Mononuclear cell (primary cell): Measurements from ENCODE around the gene TRPM4. TPM values are rescaled to one million over a fixed set of nuclear protein-coding genes. Genes with fewer than 3 reads are reported as not detected.
"Not testable (repeated sequence)": the region's sequence is repeated elsewhere in the genome, so short reads cannot be mapped to it uniquely, and the experiment has no call there.

ENCODE experiments used
- H3K27me3 ChIP-seq: 2 replicates; pipeline ENCODE4 v1.6.0; 2011; ENCODE audit warnings: low read length, control low read depth; ENCODE audit not compliant: insufficient read depth
- H3K4me1 ChIP-seq: 2 replicates; pipeline ENCODE4 v1.5.1; 2011; ENCODE audit warnings: mild to moderate bottlenecking, low read length, control low read depth; ENCODE audit not compliant: insufficient read depth
- H3K4me3 ChIP-seq: 2 replicates; pipeline ENCODE4 v1.5.1; 2011; ENCODE audit warnings: mild to moderate bottlenecking, low read length, moderate library complexity
- H3K9me3 ChIP-seq: 2 replicates; pipeline ENCODE4 v1.5.1; 2011; ENCODE audit warnings: low read depth, mild to moderate bottlenecking, control low read depth, low read length
- total RNA-seq: library from RNA; depleted of rRNA; stranded (reverse); fragments of >200 nt; gene quantifications from one replicate; pipeline ENCODE4 v1.2.3, GENCODE V29; 2012

TRPM4 gene
- total RNA-seq, 1 donor = 1.5 TPM

GRCh38 chr19:49120325-49120683, 37.3 kb upstream of the TRPM4 start:
- Histone ChIP-seq H3K27me3 (peaks cover 11% of the 10 kb centered on the region), H3K9me3 (no peaks in the 10 kb centered on the region), H3K4me1 (peaks cover 32% of the 10 kb centered on the region), H3K4me3 (no peak overlapping the region)

- H3K4me3 ChIP-seq = no peak overlapping the region
- peaks cover 31% of the 10 kb centered on the region for H3K4me1 ChIP-seq
- H3K27me3 ChIP-seq = peaks cover 11% of the 10 kb centered on the region
- no peaks in the 10 kb centered on the region for H3K9me3 ChIP-seq
These were observed 36.7 kb upstream of the TRPM4 start for GRCh38 chr19:49120868-49121267.

GRCh38 chr19:49121841-49122240, 35.8 kb upstream of the TRPM4 start:
- H3K4me3 ChIP-seq, H3K9me3 ChIP-seq: not testable (repeated sequence)
- Histone ChIP-seq H3K4me1 (peaks cover 22% of the 10 kb centered on the region), H3K27me3 (peaks cover 11% of the 10 kb centered on the region)

GRCh38 chr19:49123285-49123684, 34.3 kb upstream of the TRPM4 start:
- H3K27me3 ChIP-seq = peaks cover 11% of the 10 kb centered on the region
- not testable (repeated sequence) for H3K9me3 ChIP-seq, H3K4me3 ChIP-seq
- H3K4me1 ChIP-seq = peaks cover 21% of the 10 kb centered on the region

- Histone ChIP-seq H3K9me3 (no peaks in the 10 kb centered on the region), H3K4me3 (no peak overlapping the region), H3K27me3 (peaks cover 11% of the 10 kb centered on the region), H3K4me1 (peaks cover 10% of the 10 kb centered on the region)
These were observed 32.4 kb upstream of the TRPM4 start for GRCh38 chr19:49125025-49125731.

GRCh38 chr19:49126575-49126974, 31.0 kb upstream of the TRPM4 start:
- Histone ChIP-seq H3K9me3 (no peaks in the 10 kb centered on the region), H3K4me3 (no peak overlapping the region), H3K27me3 (no peaks in the 10 kb centered on the region), H3K4me1 (peaks cover 10% of the 10 kb centered on the region)

- peaks cover 10% of the 10 kb centered on the region for H3K4me1 ChIP-seq
- not testable (repeated sequence) for H3K27me3 ChIP-seq, H3K4me3 ChIP-seq, H3K9me3 ChIP-seq
These were observed 30.4 kb upstream of the TRPM4 start for GRCh38 chr19:49127225-49127624.

GRCh38 chr19:49127674-49128544, 29.7 kb upstream of the TRPM4 start:
- Histone ChIP-seq H3K4me3 (peak overlapping the region; percentile 13), H3K4me1 (peaks cover 10% of the 10 kb centered on the region), H3K27me3 (no peaks in the 10 kb centered on the region), H3K9me3 (no peaks in the 10 kb centered on the region)

- Histone ChIP-seq H3K4me3 (no peak overlapping the region), H3K4me1 (peaks cover 14% of the 10 kb centered on the region), H3K27me3 (no peaks in the 10 kb centered on the region), H3K9me3 (no peaks in the 10 kb centered on the region)
These were observed 28.9 kb upstream of the TRPM4 start for GRCh38 chr19:49128545-49129237.

GRCh38 chr19:49129238-49129583, 28.4 kb upstream of the TRPM4 start:
- Histone ChIP-seq H3K4me3 (no peak overlapping the region), H3K4me1 (peaks cover 20% of the 10 kb centered on the region), H3K27me3 (peaks cover under 1% of the 10 kb centered on the region), H3K9me3 (no peaks in the 10 kb centered on the region)

GRCh38 chr19:49130325-49130724, 27.3 kb upstream of the TRPM4 start:
- Histone ChIP-seq H3K4me3 (no peak overlapping the region), H3K4me1 (peaks cover 25% of the 10 kb centered on the region), H3K9me3 (no peaks in the 10 kb centered on the region), H3K27me3 (peaks cover 5% of the 10 kb centered on the region)

GRCh38 chr19:49132974-49133609, 24.5 kb upstream of the TRPM4 start:
- Histone ChIP-seq H3K4me3 (no peak overlapping the region), H3K27me3 (peaks cover 5% of the 10 kb centered on the region), H3K4me1 (peaks cover 19% of the 10 kb centered on the region), H3K9me3 (no peaks in the 10 kb centered on the region)

GRCh38 chr19:49133621-49134454, 23.8 kb upstream of the TRPM4 start:
- peaks cover 14% of the 10 kb centered on the region for H3K4me1 ChIP-seq
- H3K4me3 ChIP-seq = no peak overlapping the region
- no peaks in the 10 kb centered on the region for H3K9me3 ChIP-seq
- H3K27me3 ChIP-seq = peaks cover 5% of the 10 kb centered on the region

- Histone ChIP-seq H3K4me1 (peaks cover 14% of the 10 kb centered on the region), H3K4me3 (no peak overlapping the region), H3K9me3 (no peaks in the 10 kb centered on the region), H3K27me3 (peaks cover 5% of the 10 kb centered on the region)
These were observed 21.9 kb upstream of the TRPM4 start for GRCh38 chr19:49135686-49136085.
